Body of pancreas (tissue), 4 donors: ENCODE data around the gene ASAP2. TPM values are rescaled to one million over a fixed set of nuclear protein-coding genes. Genes with fewer than 3 reads are reported as not detected.

ENCODE experiments used
- ATAC-seq: fragments of 150-250 bp; one replicate; pipeline ENCODE4 v1.9.1; 2016
- DNase-seq, 4 donors: peaks; one replicate each; pipeline ENCODE4 v3.0.0-alpha.2; 2019
- H3K27ac ChIP-seq, 4 donors: fragments of 200-600 bp; sonication (generic); 1 replicate in 3 of 4; 2 replicates in 1 of 4; pipeline versions ENCODE4 v1.5.1 to v1.6.1; 2016 to 2019; ENCODE audit warnings: mild to moderate bottlenecking in 1 of 4, mixed read lengths in 1 of 4, moderate library complexity in 1 of 4
- H3K27me3 ChIP-seq, 2 donors: fragments of 200-600 bp; sonication (generic); one replicate each; pipeline ENCODE4 v1.6.0; 2016; ENCODE audit warnings: mild to moderate bottlenecking in 1 of 2
- H3K36me3 ChIP-seq, 2 donors: fragments of 200-600 bp; sonication (generic); replicated peaks in 1 of 2; 2 replicates each; pipeline ENCODE4 v1.5.1; 2016; ENCODE audit warnings: low read depth in 2 of 2; ENCODE audit not compliant: insufficient read depth in 1 of 2
- H3K4me1 ChIP-seq: fragments of 200-600 bp; sonication (generic); one replicate; pipeline ENCODE4 v1.6.0; 2016
- H3K4me3 ChIP-seq, 2 donors: fragments of 200-600 bp; sonication (generic); 1 replicate in 1 of 2; 2 replicates in 1 of 2; pipeline ENCODE4 v1.5.1; 2016 to 2019
- H3K9me3 ChIP-seq, 3 donors: fragments of 200-600 bp; sonication (generic); 1 replicate in 2 of 3; 2 replicates in 1 of 3; pipeline ENCODE4 v1.5.1; 2016
- POLR2A ChIP-seq, 3 donors: fragments of 450-650 bp; IDR thresholded peaks; one replicate each; pipeline ENCODE4 v1.6.1; 2016; ENCODE audit warnings: antibody characterized with exemption in 3 of 3, mild to moderate bottlenecking in 2 of 3
- whole genome bisulfite sequencing, 2 donors: methylation state at CpG; one replicate each; pipeline ENCODE4 v1.1.5; 2017; 5-methylcytosine and 5-hydroxymethylcytosine counted together
- intact Hi-C: fragments of 100-400 bp; cut with DNase I; formaldehyde crosslinking; loops from one replicate; pipeline ENCODE4 v1.15.1; 2023
- total RNA-seq, 2 donors: library from RNA; depleted of rRNA; stranded (reverse); fragments of >200 nt; gene quantifications; one replicate each; pipeline ENCODE4 v1.1.0, GENCODE V29; 2016
- TF ChIP-seq, protein P1 (sequence below), 7 experiments: fragments of 450-650 bp in 4 of 7; fragments of 200-600 bp in 3 of 7; sonication (generic) in 3 of 7; IDR thresholded peaks; one replicate each; pipeline ENCODE4 v1.5.1; 2016 to 2019; ENCODE audit warnings: antibody characterized with exemption in 7 of 7

The ASAP2 gene
- total RNA-seq, 2 donors from 2014 or later = 12.5 to 23.7 TPM

GRCh38 chr2:9327873-9328352 is 121.3 kb downstream of the ASAP2 start:
- no peak for ATAC-seq
- intact Hi-C loops = no loop called here

GRCh38 chr2:9328931-9329330 is 122.3 kb downstream of the ASAP2 start:
- Histone ChIP-seq H3K4me1 (no peaks in the 10 kb centered on the region), H3K4me3 (no peak overlapping the region), H3K27me3 (no peaks in the 10 kb centered on the region), H3K27ac (no peak overlapping the region), H3K36me3 (no peaks in the 10 kb centered on the region), H3K9me3 (no peaks in the 10 kb centered on the region)
- ATAC-seq = no peak
- 85 to 90% methylated on average over 5 of the region's 5 CpGs for WGBS, 2 donors
- intact Hi-C loops = no loop called here
- no peak for TF ChIP-seq POLR2A (IDR thresholded peaks at IDR 0.05)
- TF ChIP-seq, protein P1, sequence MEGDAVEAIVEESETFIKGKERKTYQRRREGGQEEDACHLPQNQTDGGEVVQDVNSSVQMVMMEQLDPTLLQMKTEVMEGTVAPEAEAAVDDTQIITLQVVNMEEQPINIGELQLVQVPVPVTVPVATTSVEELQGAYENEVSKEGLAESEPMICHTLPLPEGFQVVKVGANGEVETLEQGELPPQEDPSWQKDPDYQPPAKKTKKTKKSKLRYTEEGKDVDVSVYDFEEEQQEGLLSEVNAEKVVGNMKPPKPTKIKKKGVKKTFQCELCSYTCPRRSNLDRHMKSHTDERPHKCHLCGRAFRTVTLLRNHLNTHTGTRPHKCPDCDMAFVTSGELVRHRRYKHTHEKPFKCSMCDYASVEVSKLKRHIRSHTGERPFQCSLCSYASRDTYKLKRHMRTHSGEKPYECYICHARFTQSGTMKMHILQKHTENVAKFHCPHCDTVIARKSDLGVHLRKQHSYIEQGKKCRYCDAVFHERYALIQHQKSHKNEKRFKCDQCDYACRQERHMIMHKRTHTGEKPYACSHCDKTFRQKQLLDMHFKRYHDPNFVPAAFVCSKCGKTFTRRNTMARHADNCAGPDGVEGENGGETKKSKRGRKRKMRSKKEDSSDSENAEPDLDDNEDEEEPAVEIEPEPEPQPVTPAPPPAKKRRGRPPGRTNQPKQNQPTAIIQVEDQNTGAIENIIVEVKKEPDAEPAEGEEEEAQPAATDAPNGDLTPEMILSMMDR (IDR thresholded peaks at IDR 0.05) = no peak
- no peak for DNase-seq

More at GRCh38 chr2:9327873-9328352, 121.3 kb downstream of the ASAP2 start:
- Histone ChIP-seq H3K9me3 (no peaks in the 10 kb centered on the region), H3K27ac (no peak overlapping the region), H3K36me3 (no peaks in the 10 kb centered on the region), H3K4me3 (no peak overlapping the region), H3K27me3 (no peaks in the 10 kb centered on the region), H3K4me1 (no peaks in the 10 kb centered on the region)
- DNase-seq = no peak
- 63 to 84% methylated on average over 5 of the region's 5 CpGs for WGBS, 2 donors
- no peak for TF ChIP-seq POLR2A (IDR thresholded peaks at IDR 0.05)
- TF ChIP-seq, protein P1 (IDR thresholded peaks at IDR 0.05) = no peak

DNA sequence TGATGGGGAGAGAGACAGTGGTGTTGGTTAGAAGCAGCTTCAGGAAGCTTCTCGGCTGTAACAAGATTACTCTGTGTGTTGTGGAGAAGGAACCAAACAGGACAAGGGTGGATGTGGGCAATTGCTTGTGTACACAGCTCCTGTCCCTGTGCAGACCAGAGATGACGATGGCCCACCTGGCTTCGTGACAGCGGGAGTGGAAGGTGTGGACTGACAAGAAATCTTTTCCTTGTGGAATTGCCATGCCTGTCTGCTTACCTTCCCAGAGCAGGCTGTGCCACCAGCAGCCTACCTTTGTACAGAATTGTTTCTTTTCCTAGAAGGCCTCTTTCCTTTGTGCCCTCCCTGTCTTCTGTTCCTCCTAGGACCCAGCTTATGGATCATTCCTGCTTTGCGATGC is 122.9 kb downstream of the ASAP2 start:
- WGBS, 2 donors = 87% methylated on average over 5 of the region's 5 CpGs
- DNase-seq (no peak), ATAC-seq (no peak)
- Histone ChIP-seq H3K36me3 (no peaks in the 10 kb centered on the region), H3K9me3 (no peaks in the 10 kb centered on the region), H3K4me1 (no peaks in the 10 kb centered on the region), H3K4me3 (no peak overlapping the region), H3K27ac (no peak overlapping the region), H3K27me3 (no peaks in the 10 kb centered on the region)
- TF ChIP-seq, protein P1 (IDR thresholded peaks at IDR 0.05) = no peak
- TF ChIP-seq POLR2A (IDR thresholded peaks at IDR 0.05) = no peak
- intact Hi-C loops = no loop called here

DNA sequence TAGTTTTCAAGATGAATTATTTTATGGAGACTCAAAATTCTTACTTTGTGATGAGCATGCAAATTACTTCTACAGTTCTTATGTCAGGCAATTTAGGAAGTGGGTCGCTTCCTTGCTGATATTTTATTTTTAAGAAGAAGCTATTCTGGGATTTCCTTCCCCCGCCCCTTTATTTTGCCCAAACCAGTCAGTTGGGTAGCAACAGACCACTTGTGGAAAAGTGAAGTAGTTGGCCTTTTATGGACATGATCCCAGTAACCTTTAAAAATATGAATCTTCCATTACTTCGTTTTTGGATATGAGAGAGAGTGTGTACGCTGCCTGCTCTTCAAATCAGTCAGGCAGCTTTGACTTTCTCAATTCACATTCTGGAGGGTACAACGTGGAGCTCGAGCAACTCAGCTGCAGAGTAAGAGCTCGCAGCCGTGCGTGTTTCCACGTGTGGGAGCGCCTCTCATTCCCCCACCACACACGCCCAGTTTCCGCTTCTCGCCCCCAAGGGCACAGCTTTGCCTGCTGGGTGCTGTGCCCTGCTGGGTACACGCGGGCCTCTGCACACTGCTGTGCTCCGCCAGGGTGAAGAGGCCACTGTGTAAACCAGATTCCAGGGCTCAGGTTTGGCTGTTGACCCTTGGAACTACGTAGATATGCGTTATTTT is 124.1 kb downstream of the ASAP2 start:
- WGBS, 2 donors = 77 to 87% methylated on average over 19 of the region's 19 CpGs
- TF ChIP-seq POLR2A (IDR thresholded peaks at IDR 0.05) = no peak
- TF ChIP-seq, protein P1 (IDR thresholded peaks at IDR 0.05) = no peak
- no peak overlapping the region for H3K4me3 ChIP-seq
- intact Hi-C loops = no loop called here
- no peaks in the 10 kb centered on the region for H3K36me3 ChIP-seq
- no peaks in the 10 kb centered on the region for H3K4me1 ChIP-seq
- H3K27ac ChIP-seq = no peak overlapping the region
- H3K9me3 ChIP-seq = no peaks in the 10 kb centered on the region
- no peaks in the 10 kb centered on the region for H3K27me3 ChIP-seq
- DNase-seq (no peak), ATAC-seq (no peak)

DNA sequence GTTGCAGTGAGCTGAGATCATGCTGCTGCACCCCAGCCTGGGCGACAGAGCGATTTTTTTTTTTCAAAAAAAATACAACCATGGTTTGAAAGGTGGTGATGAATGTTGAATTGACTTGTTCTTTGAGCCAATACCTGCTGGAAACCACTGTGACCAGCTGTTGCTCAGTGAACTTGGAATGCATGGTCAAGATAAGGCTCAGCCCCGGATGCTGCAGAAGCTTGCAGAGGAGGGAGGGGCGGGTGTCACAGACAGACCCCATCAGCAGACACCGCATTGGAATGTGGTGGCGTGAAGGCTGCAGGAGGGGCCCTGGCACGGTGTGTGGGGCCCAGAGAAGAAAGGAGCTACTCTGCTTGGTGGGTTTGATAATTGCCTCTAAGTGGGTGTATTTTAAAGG is 125.1 kb downstream of the ASAP2 start:
- H3K4me1 ChIP-seq = no peaks in the 10 kb centered on the region
- no peak for DNase-seq

More for the DNA sequence above, 125.1 kb downstream of the ASAP2 start:
- intact Hi-C loops = no loop called here
- ATAC-seq = no peak
- H3K27ac ChIP-seq = no peak overlapping the region
- H3K27me3 ChIP-seq = no peaks in the 10 kb centered on the region
- H3K4me3 ChIP-seq = no peak overlapping the region
- no peak for TF ChIP-seq POLR2A (IDR thresholded peaks at IDR 0.05)
- TF ChIP-seq, protein P1 (IDR thresholded peaks at IDR 0.05) = no peak
- WGBS, 2 donors = 69 to 78% methylated on average over 7 of the region's 7 CpGs
- H3K9me3 ChIP-seq = no peaks in the 10 kb centered on the region
- H3K36me3 ChIP-seq = no peaks in the 10 kb centered on the region
